Naive thymus-derived CD8-positive, alpha-beta T cell (primary cell): Measurements from ENCODE around the gene GNAT1. TPM values are rescaled to one million over a fixed set of nuclear protein-coding genes. Genes with fewer than 3 reads are reported as not detected.
"Not testable (repeated sequence)": the region's sequence is repeated elsewhere in the genome, so short reads cannot be mapped to it uniquely, and the experiment has no call there.

Experiments
- ATAC-seq, 2 donors: fragments of 150-1000 bp; cut with Tn5 transposase in 1 of 2; sonication (Bioruptor Pico), chemical (Tn5 transposase) in 1 of 2; 1 replicate in 1 of 2; 2 replicates in 1 of 2; pipeline ENCODE4 v1.10.0; 2021; ENCODE audit warnings: mild to moderate bottlenecking in 2 of 2, moderate library complexity in 2 of 2
- POLR2A ChIA-PET: fragments of 350-600 bp; sonication (Branson Sonifier 250); formaldehyde crosslinking; loops from one replicate; lab custom pipeline; 2021; ENCODE audit warnings: antibody characterized with exemption; lab: Charles Lee
- DNase-seq, 10 donors: peaks; one replicate each; pipeline versions ENCODE4 v3.0.0 to v3.0.0-alpha.2; 2020 to 2022
- H3K27ac Mint-ChIP-seq, 10 donors: one replicate each; pipeline ENCODE4 v1.8.0; 2020 to 2022; ENCODE audit warnings: mild to moderate bottlenecking in 10 of 10, mixed read lengths in 10 of 10, moderate library complexity in 4 of 10, inconsistent platforms in 1 of 10
- H3K27me3 Mint-ChIP-seq, 5 donors: one replicate each; pipeline ENCODE4 v1.8.0; 2021 to 2022; ENCODE audit warnings: mixed read lengths in 5 of 5
- H3K36me3 Mint-ChIP-seq, 3 donors: one replicate each; pipeline ENCODE4 v1.8.0; 2020 to 2022; ENCODE audit warnings: mixed read lengths in 3 of 3, mild to moderate bottlenecking in 2 of 3, inconsistent platforms in 1 of 3
- H3K4me1 Mint-ChIP-seq, 4 donors: one replicate each; pipeline ENCODE4 v1.8.0; 2021 to 2022; ENCODE audit warnings: mixed read lengths in 4 of 4
- H3K4me3 Mint-ChIP-seq, 10 donors: one replicate each; pipeline ENCODE4 v1.8.0; 2020 to 2022; ENCODE audit warnings: mild to moderate bottlenecking in 10 of 10, mixed read lengths in 10 of 10, moderate library complexity in 6 of 10, inconsistent platforms in 1 of 10
- H3K9me3 Mint-ChIP-seq, 9 donors: one replicate each; pipeline ENCODE4 v1.8.0; 2020 to 2022; ENCODE audit warnings: mixed read lengths in 9 of 9, mild to moderate bottlenecking in 3 of 9, inconsistent platforms in 1 of 9, moderate library complexity in 1 of 9
- microRNA-seq: library from miRNA; unstranded; fragments of <30 nt; microRNA quantifications from one replicate; pipeline ENCODE4 v1.2.0, GENCODE V29; 2022; ENCODE audit warnings: borderline microRNAs expressed
- polyA plus RNA-seq, 3 donors: library from polyadenylated mRNA; unstranded; fragments of 300-500 nt; fragmentation: Illumina TruSeq; gene quantifications; one replicate each; pipeline ENCODE4 v1.2.3, GENCODE V29; 2021
- total RNA-seq, 8 experiments: library from RNA in 2 of 8; stranded (reverse) in 2 of 8; gene quantifications; one replicate each; pipeline ENCODE4 v1.2.3 and lab custom pipeline; 2021 to 2026

GNAT1 gene
- total and polyA plus RNA-seq, 5 experiments from 2014 or later: not detected

GRCh38 chr3:50242851-50243542 is 51.6 kb downstream of the GNAT1 start:
- ATAC-seq: no peak
- Mint-ChIP-seq H3K4me1 (peaks cover 38 to 93% (median 89%) of the 10 kb centered on the region in 4 donors), H3K27ac (peak overlapping the region; percentile 92 to 96 (median 93)), H3K9me3 (no peaks in the 10 kb centered on the region), H3K27me3 (no peaks in the 10 kb centered on the region), H3K4me3 (peak overlapping the region; percentile 57 to 80 (median 76)), H3K36me3 (peaks cover 0 to 26% (median 2%) of the 10 kb centered on the region in 3 donors)
- POLR2A ChIA-PET: interaction anchor here (0.7 to 4.4 kb wide), 7 partner anchors 9 to 99 kb away, joined by 3 to 50 read pairs (median 4); no protein-coding TSS in a partner anchor
- DNase-seq: peak in 2 of 10 donors; percentile 24 to 32

GRCh38 chr3:50243543-50243895 is 52.1 kb downstream of the GNAT1 start:
- peaks cover 39 to 95% (median 87%) of the 10 kb centered on the region in 4 donors for H3K4me1 Mint-ChIP-seq
- no peak for DNase-seq
- peak overlapping the region in 7 of 10 donors; percentile 14 to 54 (median 43) for H3K4me3 Mint-ChIP-seq
- H3K27ac Mint-ChIP-seq: peak overlapping the region; percentile 56 to 96 (median 93)
- POLR2A ChIA-PET: interaction anchor here (0.7 to 4.4 kb wide), 7 partner anchors 8 to 99 kb away, joined by 3 to 50 read pairs (median 4); partner anchors contain the start of gene GNAI2
- H3K36me3 Mint-ChIP-seq: peaks cover 0 to 27% (median 2%) of the 10 kb centered on the region in 3 donors
- no peaks in the 10 kb centered on the region for H3K27me3 Mint-ChIP-seq
- no peak for ATAC-seq
- H3K9me3 Mint-ChIP-seq: no peaks in the 10 kb centered on the region

GRCh38 chr3:50244813-50245212 is 53.4 kb downstream of the GNAT1 start:
- not testable (repeated sequence) for H3K9me3 Mint-ChIP-seq, DNase-seq, ATAC-seq, H3K27me3 Mint-ChIP-seq
- peaks cover 34 to 90% (median 80%) of the 10 kb centered on the region in 4 donors for H3K4me1 Mint-ChIP-seq
- H3K36me3 Mint-ChIP-seq: peaks cover 0 to 28% (median 2%) of the 10 kb centered on the region in 3 donors
- H3K27ac Mint-ChIP-seq: peak overlapping the region; percentile 66 to 97 (median 95)
- POLR2A ChIA-PET: interaction anchor here (1.0 kb wide), 1 partner anchor 16 kb away, joined by 5 read pairs; no protein-coding TSS in a partner anchor
- H3K4me3 Mint-ChIP-seq: peak overlapping the region in 9 of 10 donors; percentile 19 to 89 (median 68)

DNA sequence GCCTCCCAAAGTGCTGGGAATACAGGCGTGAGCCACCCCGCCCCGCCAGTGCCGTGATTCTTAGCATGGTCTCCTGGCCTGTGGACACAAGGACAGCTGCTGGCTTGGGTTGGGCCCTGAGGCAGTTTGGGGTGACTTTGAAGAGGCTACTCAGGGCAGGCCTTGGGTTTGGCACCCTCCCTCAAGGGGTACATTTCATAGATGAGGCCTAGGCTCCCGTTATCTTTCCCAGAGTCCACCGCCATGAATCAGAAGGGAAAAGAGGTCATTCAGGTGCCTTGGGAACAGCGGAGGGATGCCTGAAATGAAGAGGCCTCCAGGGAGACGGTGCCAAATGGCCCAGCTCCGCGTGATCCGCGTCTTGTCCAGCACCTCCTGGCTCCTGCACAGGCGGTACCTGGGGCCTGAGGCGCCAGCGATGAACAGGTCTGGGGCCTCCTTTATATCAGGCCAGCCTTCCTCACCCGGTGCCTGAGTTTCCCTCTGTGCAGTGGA is 53.9 kb downstream of the GNAT1 start:
- Mint-ChIP-seq H3K9me3 (no peaks in the 10 kb centered on the region), H3K4me1 (peaks cover 33 to 90% (median 79%) of the 10 kb centered on the region in 4 donors), H3K4me3 (peak overlapping the region in 9 of 10 donors; percentile 22 to 89 (median 84)), H3K27ac (peak overlapping the region; percentile 66 to 97 (median 95)), H3K27me3 (no peaks in the 10 kb centered on the region), H3K36me3 (peaks cover 0 to 27% (median 0%) of the 10 kb centered on the region in 3 donors)
- DNase-seq (no peak), ATAC-seq (no peak)
- POLR2A ChIA-PET: no interaction called here

- Mint-ChIP-seq H3K27ac (peak overlapping the region; percentile 43 to 97 (median 95)), H3K4me1 (peaks cover 34 to 90% (median 82%) of the 10 kb centered on the region in 4 donors), H3K4me3 (peak overlapping the region; percentile 72 to 89 (median 83)), H3K36me3 (peaks cover 0 to 32% (median 0%) of the 10 kb centered on the region in 3 donors), H3K9me3 (no peaks in the 10 kb centered on the region), H3K27me3 (no peaks in the 10 kb centered on the region)
- POLR2A ChIA-PET: interaction anchor here (0.6 to 4.0 kb wide), 13 partner anchors 9 to 54 kb away, joined by 3 to 72 read pairs (median 4); partner anchors contain the start of genes GNAI2, HYAL3, IFRD2 and NAA80
- ATAC-seq (peak; percentile 83 to 87), DNase-seq (peak; percentile 92 to 99 (median 95))
Observed at GRCh38 chr3:50245831-50246516, 54.6 kb downstream of the GNAT1 start.

DNA sequence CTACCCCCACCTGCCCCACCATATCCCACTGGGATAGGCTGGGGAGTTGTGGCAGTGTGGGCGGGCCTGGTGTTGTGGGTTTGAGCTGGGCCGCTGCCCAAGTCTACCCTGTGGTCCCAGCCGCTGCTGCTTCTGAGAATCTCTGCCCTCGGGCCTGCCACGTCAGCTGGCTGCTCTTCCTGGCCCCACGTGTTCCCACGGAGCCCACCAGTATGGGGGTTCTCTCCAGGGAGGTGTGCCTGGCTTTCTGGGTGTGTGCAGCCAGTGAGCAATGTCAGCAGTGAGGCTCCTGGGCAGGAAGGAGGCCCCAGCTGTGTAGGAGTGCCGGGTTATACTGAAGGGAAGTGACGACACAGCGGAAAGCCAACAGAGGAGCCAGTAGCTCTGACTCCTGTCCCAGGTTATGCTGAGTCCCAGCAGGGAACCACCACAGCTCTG is 55.1 kb downstream of the GNAT1 start:
- peak overlapping the region; percentile 90 to 97 (median 95) for H3K27ac Mint-ChIP-seq
- H3K27me3 Mint-ChIP-seq: no peaks in the 10 kb centered on the region
- H3K36me3 Mint-ChIP-seq: peaks cover 0 to 34% (median 0%) of the 10 kb centered on the region in 3 donors
- H3K9me3 Mint-ChIP-seq: no peaks in the 10 kb centered on the region
- H3K4me1 Mint-ChIP-seq: peaks cover 34 to 89% (median 82%) of the 10 kb centered on the region in 4 donors
- POLR2A ChIA-PET: interaction anchor here (0.5 to 4.0 kb wide), 14 partner anchors 8 to 53 kb away, joined by 3 to 72 read pairs (median 4); partner anchors contain the start of genes GNAI2, HYAL3, IFRD2 and NAA80
- DNase-seq: peak in 9 of 10 donors; percentile 56 to 88 (median 79)
- peak; percentile 78 to 85 for ATAC-seq
- H3K4me3 Mint-ChIP-seq: peak overlapping the region; percentile 72 to 89 (median 83)

Small RNA genes within 50 kb of the gene (microRNA-seq; reads per million reads assigned to microRNA genes)
- not detected for gene MIR566
- not detected for gene MIR5787

Other genes starting within 250 kb of the GNAT1 start
- 100 to 1,000 TPM; 387 to 402 TPM for gene RBM5, start 102.7 kb upstream of the GNAT1 start, total RNA-seq
- 10 to 100 TPM; 19.7 to 46.1 (median 35.0) TPM for gene RBM5, start 102.7 kb upstream of the GNAT1 start, polyA plus RNA-seq
- not detected for gene SEMA3F, start 36.3 kb upstream of the GNAT1 start, total RNA-seq
- gene SEMA3F, start 36.3 kb upstream of the GNAT1 start, polyA plus RNA-seq: not detected
- gene SLC38A3, start 13.7 kb downstream of the GNAT1 start, total RNA-seq: not detected
- not detected for gene SLC38A3, start 13.7 kb downstream of the GNAT1 start, polyA plus RNA-seq
- gene GNAI2, start 44.6 kb downstream of the GNAT1 start, total RNA-seq: 100 to 1,000 TPM; 253 to 258 TPM
- gene GNAI2, start 44.6 kb downstream of the GNAT1 start, polyA plus RNA-seq: 100 to 1,000 TPM; 405 to 534 (median 417) TPM
- gene SEMA3B, start 77.5 kb downstream of the GNAT1 start, total RNA-seq: 1 to 10 TPM; 1.0 to 1.1 TPM
- gene SEMA3B, start 77.5 kb downstream of the GNAT1 start, polyA plus RNA-seq: under 1 TPM in 1 of 3 donors, not detected in 2; 0.09 TPM
- not detected for gene LSMEM2, start 87.5 kb downstream of the GNAT1 start, total RNA-seq
- gene LSMEM2, start 87.5 kb downstream of the GNAT1 start, polyA plus RNA-seq: under 1 TPM in 2 of 3 donors, not detected in 1; 0.15 to 0.21 TPM
- gene IFRD2, start 100.8 kb downstream of the GNAT1 start, total RNA-seq: 10 to 100 TPM; 68.9 TPM
- 10 to 100 TPM; 59.4 to 69.7 (median 60.7) TPM for gene IFRD2, start 100.8 kb downstream of the GNAT1 start, polyA plus RNA-seq
- 1 to 10 TPM; 3.2 to 4.7 TPM for gene HYAL3, start 107.8 kb downstream of the GNAT1 start, total RNA-seq
- 1 to 10 TPM; 2.5 to 3.8 (median 3.0) TPM for gene HYAL3, start 107.8 kb downstream of the GNAT1 start, polyA plus RNA-seq
- 10 to 100 TPM; 33.8 to 36.8 TPM for gene NAA80, start 107.8 kb downstream of the GNAT1 start, total RNA-seq
- 10 to 100 TPM; 10.8 to 18.7 (median 17.4) TPM for gene NAA80, start 107.8 kb downstream of the GNAT1 start, polyA plus RNA-seq
- under 1 TPM; 0.16 to 0.39 TPM for gene HYAL1, start 112.0 kb downstream of the GNAT1 start, total RNA-seq
- gene HYAL1, start 112.0 kb downstream of the GNAT1 start, polyA plus RNA-seq: under 1 TPM in 2 of 3 donors, not detected in 1; 0.54 to 0.75 TPM
- 1 to 10 TPM; 2.0 to 2.5 TPM for gene HYAL2, start 131.1 kb downstream of the GNAT1 start, total RNA-seq
- 1 to 10 TPM; 1.8 to 6.1 (median 3.4) TPM for gene HYAL2, start 131.1 kb downstream of the GNAT1 start, polyA plus RNA-seq
- 10 to 100 TPM; 21.8 to 22.7 TPM for gene TUSC2, start 136.6 kb downstream of the GNAT1 start, total RNA-seq
- gene TUSC2, start 136.6 kb downstream of the GNAT1 start, polyA plus RNA-seq: 10 to 100 TPM; 48.4 to 54.3 (median 53.7) TPM
- gene RASSF1, start 149.2 kb downstream of the GNAT1 start, total RNA-seq: 10 to 100 TPM; 67.3 to 70.8 TPM
- gene RASSF1, start 149.2 kb downstream of the GNAT1 start, polyA plus RNA-seq: 10 to 100 TPM; 50.8 to 87.6 (median 68.1) TPM
- gene ZMYND10, start 154.1 kb downstream of the GNAT1 start, total RNA-seq: 1 to 10 TPM; 3.6 to 4.0 TPM
- not detected for gene ZMYND10, start 154.1 kb downstream of the GNAT1 start, polyA plus RNA-seq
- gene NPRL2, start 159.2 kb downstream of the GNAT1 start, total RNA-seq: 10 to 100 TPM; 52.8 to 63.8 TPM
- gene NPRL2, start 159.2 kb downstream of the GNAT1 start, polyA plus RNA-seq: 10 to 100 TPM; 36.2 to 45.3 (median 36.4) TPM
- 10 to 100 TPM; 29.7 to 34.5 TPM for gene CYB561D2, start 159.3 kb downstream of the GNAT1 start, total RNA-seq
- 10 to 100 TPM; 45.5 to 48.2 (median 47.7) TPM for gene CYB561D2, start 159.3 kb downstream of the GNAT1 start, polyA plus RNA-seq
- 10 to 100 TPM; 28.7 to 29.8 TPM for gene TMEM115, start 167.9 kb downstream of the GNAT1 start, total RNA-seq
- gene TMEM115, start 167.9 kb downstream of the GNAT1 start, polyA plus RNA-seq: 10 to 100 TPM; 15.2 to 29.2 (median 20.3) TPM